Nephron (organoid): ENCODE measurements around the gene RNF112.

Experiments used
- H3K27ac Mint-ChIP-seq, 3 experiments: 2 replicates each; pipeline ENCODE4 v1.8.0; 2020; ENCODE audit warnings: mixed read lengths in 3 of 3, mild to moderate bottlenecking in 2 of 3, moderate library complexity in 1 of 3
- H3K27me3 Mint-ChIP-seq: 2 replicates; pipeline ENCODE4 v1.8.0; 2021; ENCODE audit warnings: low read depth, mild to moderate bottlenecking, moderate library complexity, mixed read lengths
- H3K36me3 Mint-ChIP-seq: 2 replicates; pipeline ENCODE4 v1.8.0; 2020; ENCODE audit warnings: low read depth, mixed read lengths
- H3K4me1 Mint-ChIP-seq: 2 replicates; pipeline ENCODE4 v1.8.0; 2020; ENCODE audit warnings: mixed read lengths
- H3K4me3 Mint-ChIP-seq, 3 experiments: 2 replicates each; pipeline ENCODE4 v1.8.0; 2020; ENCODE audit warnings: mild to moderate bottlenecking in 3 of 3, mixed read lengths in 3 of 3, moderate library complexity in 2 of 3
- H3K9me3 Mint-ChIP-seq: 2 replicates; pipeline ENCODE4 v1.8.0; 2020; ENCODE audit warnings: mixed read lengths
- CTCF ChIP-seq, 3 experiments: fragments of 200-600 bp; sonication (generic); IDR thresholded peaks; one replicate each; pipeline ENCODE4 v1.5.0; 2021; ENCODE audit warnings: antibody characterized with exemption in 3 of 3; ENCODE audit not compliant: unreplicated experiment in 3 of 3

Gene RNF112

GRCh38 chr17:19386051-19386929, 24.7 kb upstream of the RNF112 start:
- peak overlapping the region; percentile 96 to 97 (median 96) for H3K27ac Mint-ChIP-seq
- no peaks in the 10 kb centered on the region for H3K9me3 Mint-ChIP-seq
- peaks cover 71% of the 10 kb centered on the region for H3K4me1 Mint-ChIP-seq
- peak overlapping the region; percentile 71 to 90 (median 86) for H3K4me3 Mint-ChIP-seq
- no peaks in the 10 kb centered on the region for H3K27me3 Mint-ChIP-seq
- peaks cover 29% of the 10 kb centered on the region for H3K36me3 Mint-ChIP-seq
- TF ChIP-seq CTCF (IDR thresholded peaks at IDR 0.05; ENCODE audit: unreplicated experiment in 3 of 3): no peak

- H3K4me1 Mint-ChIP-seq: peaks cover 80% of the 10 kb centered on the region
Observed at GRCh38 chr17:19386974-19387920, 23.8 kb upstream of the RNF112 start, which contains the start of gene MFAP4. Gene MFAP4, minus strand, starts transcription at chr17:19387190. Its CDS starts 35 bp downstream, at chr17:19387155.

GRCh38 chr17:19387921-19388521, 23.0 kb upstream of the RNF112 start:
- Mint-ChIP-seq H3K36me3 (peaks cover 22% of the 10 kb centered on the region), H3K4me3 (peak overlapping the region; percentile 71 to 86 (median 71)), H3K27me3 (no peaks in the 10 kb centered on the region), H3K9me3 (no peaks in the 10 kb centered on the region), H3K27ac (peak overlapping the region; percentile 96 to 97 (median 96)), H3K4me1 (peaks cover 78% of the 10 kb centered on the region)
- TF ChIP-seq CTCF (IDR thresholded peaks at IDR 0.05; ENCODE audit: unreplicated experiment in 3 of 3): no peak

More at GRCh38 chr17:19386974-19387920, 23.8 kb upstream of the RNF112 start, which contains the start of gene MFAP4:
- peak within 1 kb of the TSS; percentile 96 to 97 (median 96) for H3K27ac Mint-ChIP-seq
- TF ChIP-seq CTCF (IDR thresholded peaks at IDR 0.05; ENCODE audit: unreplicated experiment in 3 of 3): no peak
- no peaks in the 10 kb centered on the region for H3K9me3 Mint-ChIP-seq
- no peaks in the 10 kb centered on the region for H3K27me3 Mint-ChIP-seq
- H3K36me3 Mint-ChIP-seq: peaks cover 24% of the 10 kb centered on the region
- H3K4me3 Mint-ChIP-seq: peak within 1 kb of the TSS; percentile 71 to 90 (median 86)

GRCh38 chr17:19388791-19389785, 21.9 kb upstream of the RNF112 start:
- Mint-ChIP-seq H3K9me3 (no peaks in the 10 kb centered on the region), H3K36me3 (peaks cover 14% of the 10 kb centered on the region), H3K27me3 (no peaks in the 10 kb centered on the region), H3K27ac (peak overlapping the region; percentile 96 to 97 (median 96)), H3K4me3 (peak overlapping the region in 1 of 3 experiments; percentile 66), H3K4me1 (peaks cover 73% of the 10 kb centered on the region)
- no peak for TF ChIP-seq CTCF (IDR thresholded peaks at IDR 0.05; ENCODE audit: unreplicated experiment in 3 of 3)

GRCh38 chr17:19390951-19391350, 20.1 kb upstream of the RNF112 start:
- peak overlapping the region; percentile 95 to 97 (median 96) for H3K27ac Mint-ChIP-seq
- no peak for TF ChIP-seq CTCF (IDR thresholded peaks at IDR 0.05; ENCODE audit: unreplicated experiment in 3 of 3)
- no peak overlapping the region for H3K4me3 Mint-ChIP-seq
- H3K4me1 Mint-ChIP-seq: peaks cover 59% of the 10 kb centered on the region
- H3K9me3 Mint-ChIP-seq: no peaks in the 10 kb centered on the region
- no peaks in the 10 kb centered on the region for H3K27me3 Mint-ChIP-seq
- H3K36me3 Mint-ChIP-seq: no peaks in the 10 kb centered on the region
